HG02885 (cell line): ENCODE measurements around the gene ATP2B1.

Source experiments
- ATAC-seq: cut with Tn5 transposase; IDR thresholded peaks from one replicate; pipeline ENCODE4 v1.9.1; 2021; ENCODE audit warnings: mild to moderate bottlenecking; ENCODE audit not compliant: unreplicated experiment, poor library complexity

The ATP2B1 gene

GRCh38 chr12:89552376-89552775 lies 156.3 kb downstream of the ATP2B1 start:
- ATAC-seq, result no peak

GRCh38 chr12:89551747-89552146 lies 156.9 kb downstream of the ATP2B1 start:
- ATAC-seq, result no peak

GRCh38 chr12:89547101-89547500 lies 161.5 kb downstream of the ATP2B1 start:
- ATAC-seq, result no peak

- ATAC-seq, result no peak
These were observed 162.5 kb downstream of the ATP2B1 start for GRCh38 chr12:89546151-89546550.

GRCh38 chr12:89544681-89545184 lies 163.9 kb downstream of the ATP2B1 start:
- no peak for ATAC-seq

- no peak for ATAC-seq
These were observed 164.6 kb downstream of the ATP2B1 start for GRCh38 chr12:89544022-89544421.

DNA sequence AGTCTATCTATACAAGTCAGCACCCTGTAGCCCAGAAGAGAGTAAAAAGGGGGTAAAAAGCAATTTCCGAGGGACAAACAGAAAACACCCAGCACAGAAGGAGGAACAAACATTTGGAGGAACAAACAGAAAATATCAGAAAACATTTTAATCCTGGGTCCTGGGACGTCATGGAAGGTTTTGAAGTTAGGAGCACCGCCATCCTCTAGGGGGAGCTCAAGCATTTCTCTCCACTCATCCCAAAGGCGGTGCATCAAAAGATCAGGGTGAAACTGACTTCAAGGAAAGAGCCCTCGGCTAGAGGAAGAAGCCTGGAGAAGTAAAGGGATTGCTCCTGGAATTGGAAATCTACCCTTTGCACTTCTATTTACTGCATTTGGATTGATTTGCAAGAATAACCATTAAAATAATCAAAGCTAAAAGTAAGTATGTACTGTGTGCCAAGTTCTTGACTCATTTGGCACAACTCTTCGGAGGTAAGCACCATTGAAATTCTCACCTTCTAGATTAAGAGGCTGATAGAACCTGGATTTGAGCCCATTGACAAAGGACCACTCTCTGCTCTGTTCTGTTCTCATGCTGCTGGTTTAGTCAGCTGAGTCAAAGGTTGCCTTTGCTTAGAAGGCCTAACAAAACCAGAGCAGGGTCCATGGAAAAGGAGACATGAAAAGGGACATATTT lies 165.6 kb downstream of the ATP2B1 start:
- peak; percentile 91 for ATAC-seq

DNA sequence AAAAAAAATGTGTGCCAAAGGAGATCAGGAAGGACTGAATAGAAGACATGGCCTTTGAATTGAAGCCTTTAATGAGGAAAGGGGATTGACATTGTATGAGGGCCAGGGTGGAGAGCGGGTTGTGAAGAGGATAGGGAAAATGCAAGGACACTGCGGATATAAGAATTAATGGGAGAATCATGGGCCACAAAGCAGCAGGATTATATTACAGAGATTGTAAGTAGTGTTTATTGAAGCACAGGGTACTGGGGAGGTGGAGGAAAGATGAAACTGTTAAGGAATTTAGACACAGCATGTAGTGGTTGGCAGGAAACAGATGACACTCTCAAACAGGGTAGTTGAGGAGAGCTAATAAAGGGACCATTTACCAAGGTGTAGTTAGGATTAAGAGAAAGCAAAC lies 166.4 kb downstream of the ATP2B1 start:
- ATAC-seq, result no peak

DNA sequence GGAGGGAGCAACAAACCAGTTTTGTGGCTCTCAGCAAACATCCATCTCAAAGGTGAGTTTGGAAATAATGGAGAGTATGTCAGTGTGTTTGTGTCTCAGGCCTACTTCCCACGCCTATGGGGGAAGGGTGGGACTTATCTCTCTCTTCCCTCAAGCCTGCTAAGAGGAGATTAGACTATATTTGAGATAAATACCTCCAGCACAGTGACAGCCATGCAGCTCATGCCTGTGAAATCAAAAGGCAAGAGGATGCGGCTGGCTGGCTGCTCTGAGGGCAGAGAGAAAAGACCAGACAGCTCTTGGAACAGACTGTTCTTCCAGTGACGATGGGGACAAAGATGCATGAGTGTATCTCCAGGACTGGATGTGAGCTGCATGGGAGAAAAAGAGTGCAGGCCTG lies 168.1 kb downstream of the ATP2B1 start:
- ATAC-seq, result no peak

- no peak for ATAC-seq
These were observed 169.0 kb downstream of the ATP2B1 start for GRCh38 chr12:89539426-89540223.

DNA sequence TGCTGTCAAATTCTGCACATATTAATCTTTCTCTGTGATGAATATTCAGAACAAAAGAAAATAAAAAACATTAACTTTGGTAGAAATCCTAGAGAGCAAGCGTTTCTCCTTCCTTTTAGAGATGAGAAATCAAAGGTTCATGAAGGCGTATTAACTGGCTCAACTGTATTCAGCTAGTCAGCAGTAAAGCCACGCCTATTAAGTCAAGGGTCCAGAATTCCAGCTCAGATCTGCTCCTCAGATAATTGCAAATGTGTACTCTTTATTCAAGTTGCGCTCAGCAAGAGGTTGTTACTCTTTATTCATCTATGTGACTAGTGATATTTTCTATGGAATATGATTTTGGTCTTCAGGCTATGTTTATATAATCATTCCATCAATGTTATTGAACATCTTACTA lies 169.7 kb downstream of the ATP2B1 start:
- ATAC-seq, result no peak
